GM08714 (cell line): ENCODE data around the gene RNF6.

Source experiments
- H3K4me3 ChIP-seq: fragments of 200-500 bp; sonication (Bioruptor generic); 2 replicates; pipeline ENCODE4 v1.5.1; 2014; ENCODE audit warnings: mild to moderate bottlenecking, low read length, inconsistent platforms
- ZNF274 ChIP-seq: IDR thresholded peaks from 2 replicates; pipeline ENCODE4 v1.6.1; 2012; ENCODE audit warnings: mild to moderate bottlenecking, low read depth, low read length

Gene RNF6

GRCh38 chr13:26247011-26247410, 24.9 kb upstream of the RNF6 start:
- no peak overlapping the region for H3K4me3 ChIP-seq
- TF ChIP-seq ZNF274: no peak

- no peak for TF ChIP-seq ZNF274
Measured at GRCh38 chr13:26246154-26246553, 24.0 kb upstream of the RNF6 start.

GRCh38 chr13:26236296-26236695, 14.2 kb upstream of the RNF6 start:
- no peak overlapping the region for H3K4me3 ChIP-seq
- no peak for TF ChIP-seq ZNF274

More at GRCh38 chr13:26246154-26246553, 24.0 kb upstream of the RNF6 start:
- H3K4me3 ChIP-seq: no peak overlapping the region

- H3K4me3 ChIP-seq: no peak overlapping the region
- TF ChIP-seq ZNF274: no peak
Measured at GRCh38 chr13:26230703-26231102, 8.6 kb upstream of the RNF6 start.

GRCh38 chr13:26229080-26229615, 7.0 kb upstream of the RNF6 start:
- H3K4me3 ChIP-seq: no peak overlapping the region

GRCh38 chr13:26228096-26228495, 6.0 kb upstream of the RNF6 start:
- no peak overlapping the region for H3K4me3 ChIP-seq
- no peak for TF ChIP-seq ZNF274

More at GRCh38 chr13:26229080-26229615, 7.0 kb upstream of the RNF6 start:
- TF ChIP-seq ZNF274: no peak

- no peak for TF ChIP-seq ZNF274
Measured at GRCh38 chr13:26227166-26227971, 5.3 kb upstream of the RNF6 start.

GRCh38 chr13:26225896-26226617, 3.9 kb upstream of the RNF6 start:
- no peak overlapping the region for H3K4me3 ChIP-seq
- no peak for TF ChIP-seq ZNF274

More at GRCh38 chr13:26227166-26227971, 5.3 kb upstream of the RNF6 start:
- H3K4me3 ChIP-seq: no peak overlapping the region

GRCh38 chr13:26222520-26223046, 469 bp upstream of the RNF6 start:
- TF ChIP-seq ZNF274: no peak
- H3K4me3 ChIP-seq: peak overlapping the region; percentile 67

- TF ChIP-seq ZNF274: no peak
- peak overlapping the region; percentile 67 for H3K4me3 ChIP-seq
Measured at GRCh38 chr13:26221399-26221720, 754 bp downstream of the RNF6 start.

- H3K4me3 ChIP-seq: peak overlapping the region; percentile 67
- no peak for TF ChIP-seq ZNF274
Measured at GRCh38 chr13:26220575-26220974, 1.5 kb downstream of the RNF6 start.

GRCh38 chr13:26219726-26220125, 2.4 kb downstream of the RNF6 start:
- no peak overlapping the region; the same call in 1 of the 2 replicates for H3K4me3 ChIP-seq
- no peak for TF ChIP-seq ZNF274

GRCh38 chr13:26216042-26216441, 6.1 kb downstream of the RNF6 start:
- no peak overlapping the region for H3K4me3 ChIP-seq
- no peak for TF ChIP-seq ZNF274

- TF ChIP-seq ZNF274: no peak
- no peak overlapping the region for H3K4me3 ChIP-seq
Measured at GRCh38 chr13:26213982-26214381, 8.1 kb downstream of the RNF6 start.

- TF ChIP-seq ZNF274: no peak
- H3K4me3 ChIP-seq: no peak overlapping the region
Measured at GRCh38 chr13:26213345-26213744, 8.8 kb downstream of the RNF6 start.
